Measurements from ENCODE around the gene HM13. TPM values are rescaled to one million over a fixed set of nuclear protein-coding genes. Genes with fewer than 3 reads are reported as not detected.

Gene HM13
- total and polyA plus RNA-seq, 2 of the 13 experiments (the other 11 are each of a cell fraction or from before 2014, with no cell fraction given), result 118 to 243 TPM

DNA sequence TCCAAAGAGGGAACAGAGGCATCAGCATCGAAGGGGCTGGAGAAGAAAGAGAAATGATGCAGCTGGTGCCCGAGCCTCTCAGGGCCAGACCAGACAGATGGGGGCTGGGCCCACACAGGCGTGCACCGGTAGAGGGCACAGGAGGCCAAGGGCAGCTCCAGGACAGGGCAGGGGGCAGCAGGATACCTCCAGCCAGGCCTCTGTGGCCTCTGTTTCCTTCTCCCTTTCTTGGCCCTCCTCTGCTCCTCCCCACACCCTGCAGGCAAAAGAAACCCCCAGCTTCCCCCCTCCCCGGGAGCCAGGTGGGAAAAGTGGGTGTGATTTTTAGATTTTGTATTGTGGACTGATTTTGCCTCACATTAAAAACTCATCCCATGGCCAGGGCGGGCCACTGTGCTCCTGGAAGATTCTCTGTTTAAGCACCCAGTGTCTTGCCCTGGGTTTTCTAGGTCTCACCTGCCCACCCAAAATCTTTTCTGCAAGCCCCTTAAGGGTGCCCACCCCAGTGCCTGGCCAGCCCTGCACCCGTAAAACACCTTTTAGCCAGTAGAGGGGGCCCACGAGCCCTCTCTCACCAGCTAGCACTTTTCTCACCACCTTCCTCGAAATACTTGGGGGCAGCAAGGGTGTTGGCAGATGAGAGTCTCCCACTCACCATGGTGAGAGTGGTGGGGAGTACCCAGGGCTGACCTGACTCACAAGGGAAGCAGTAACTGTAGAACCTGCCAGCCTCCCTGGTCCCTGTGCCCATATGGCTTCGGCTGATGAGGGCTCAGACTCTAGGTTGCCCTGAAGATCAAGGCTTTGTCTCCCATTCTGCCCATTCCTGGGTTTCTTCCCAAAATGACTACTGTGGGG is 55.1 kb downstream of the HM13 start (continued):
- TF ChIP-seq CCAR2 (optimal IDR thresholded peaks at IDR 0.05; ENCODE audit: low read depth, low read length), result peak; percentile 62
- no peak for TF ChIP-seq IKZF1 (IDR thresholded peaks at IDR 0.05)
- TF ChIP-seq ZBTB8A (CRISPR knock-in tag; IDR thresholded peaks at IDR 0.05; ENCODE audit: borderline replicate concordance, low read depth), result 0 out of 2 replicates have a peak, but pooled peaks have one; percentile 65
- TF ChIP-seq NONO (IDR thresholded peaks at IDR 0.05), result no peak
- TF ChIP-seq NONO (CRISPR knock-in tag; conservative IDR thresholded peaks at IDR 0.05), result peak; percentile 40; the same call in 1 of the 2 replicates
- TF ChIP-seq SAFB2 (CRISPR knock-in tag; IDR thresholded peaks at IDR 0.05; ENCODE audit: borderline replicate concordance, low read depth), result no peak; the same call in 1 of the 2 replicates
- TF ChIP-seq RXRB (CRISPR knock-in tag; IDR thresholded peaks at IDR 0.05; ENCODE audit: borderline replicate concordance), result peak; percentile 80
- peak; percentile 89; the same call in 1 of the 2 replicates for TF ChIP-seq ZSCAN29 (CRISPR knock-in tag; conservative IDR thresholded peaks at IDR 0.05)
- TF ChIP-seq ZC3H13 (CRISPR knock-in tag; IDR thresholded peaks at IDR 0.05), result peak; percentile 29; the same call in 1 of the 2 replicates
- TF ChIP-seq ZNF841 (CRISPR knock-in tag; IDR thresholded peaks at IDR 0.05; ENCODE audit: borderline replicate concordance), result no peak
- TF ChIP-seq, protein P1, sequence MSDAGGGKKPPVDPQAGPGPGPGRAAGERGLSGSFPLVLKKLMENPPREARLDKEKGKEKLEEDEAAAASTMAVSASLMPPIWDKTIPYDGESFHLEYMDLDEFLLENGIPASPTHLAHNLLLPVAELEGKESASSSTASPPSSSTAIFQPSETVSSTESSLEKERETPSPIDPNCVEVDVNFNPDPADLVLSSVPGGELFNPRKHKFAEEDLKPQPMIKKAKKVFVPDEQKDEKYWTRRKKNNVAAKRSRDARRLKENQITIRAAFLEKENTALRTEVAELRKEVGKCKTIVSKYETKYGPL (CRISPR knock-in tag; IDR thresholded peaks at IDR 0.05), result 0 out of 2 replicates have a peak, but pooled peaks have one; percentile 43
- TF ChIP-seq ARNT2 (CRISPR knock-in tag; IDR thresholded peaks at IDR 0.05; ENCODE audit: low read depth), result peak; percentile 80
- TF ChIP-seq ZNF572 (CRISPR knock-in tag; IDR thresholded peaks at IDR 0.05), result peak; percentile 99
- peak; percentile 94; the same call in 1 of the 2 replicates for TF ChIP-seq ZNF224 (CRISPR knock-in tag; IDR thresholded peaks at IDR 0.05)
- peak; percentile 57; the same call in 1 of the 2 replicates for TF ChIP-seq KMT2A (CRISPR knock-in tag; IDR thresholded peaks at IDR 0.05)
- TF ChIP-seq, protein P2, sequence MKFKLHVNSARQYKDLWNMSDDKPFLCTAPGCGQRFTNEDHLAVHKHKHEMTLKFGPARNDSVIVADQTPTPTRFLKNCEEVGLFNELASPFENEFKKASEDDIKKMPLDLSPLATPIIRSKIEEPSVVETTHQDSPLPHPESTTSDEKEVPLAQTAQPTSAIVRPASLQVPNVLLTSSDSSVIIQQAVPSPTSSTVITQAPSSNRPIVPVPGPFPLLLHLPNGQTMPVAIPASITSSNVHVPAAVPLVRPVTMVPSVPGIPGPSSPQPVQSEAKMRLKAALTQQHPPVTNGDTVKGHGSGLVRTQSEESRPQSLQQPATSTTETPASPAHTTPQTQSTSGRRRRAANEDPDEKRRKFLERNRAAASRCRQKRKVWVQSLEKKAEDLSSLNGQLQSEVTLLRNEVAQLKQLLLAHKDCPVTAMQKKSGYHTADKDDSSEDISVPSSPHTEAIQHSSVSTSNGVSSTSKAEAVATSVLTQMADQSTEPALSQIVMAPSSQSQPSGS (CRISPR knock-in tag; IDR thresholded peaks at IDR 0.05), result peak; percentile 34; the same call in 1 of the 2 replicates
- peak in 1 of 2 experiments; percentile 52; a peak in 3 of 4 replicates for TF ChIP-seq POLR2A (IDR thresholded peaks at IDR 0.05; ENCODE audit: insufficient read depth in 1 of 2, low read depth in 2 of 2, low read length in 2 of 2)
- no peak for TF ChIP-seq ZNF326 (CRISPR knock-in tag; IDR thresholded peaks at IDR 0.05; ENCODE audit: borderline replicate concordance)
- no peak for TF ChIP-seq ZNF468 (CRISPR knock-in tag; IDR thresholded peaks at IDR 0.05)
- TF ChIP-seq NFKBIZ (CRISPR knock-in tag; IDR thresholded peaks at IDR 0.05), result peak; percentile 17; the same call in 1 of the 2 replicates
- TF ChIP-seq ZNF777 (CRISPR knock-in tag; IDR thresholded peaks at IDR 0.05), result no peak; the same call in 1 of the 2 replicates
- 0 out of 2 replicates have a peak, but pooled peaks have one; percentile 39 for TF ChIP-seq RELA (CRISPR knock-in tag; IDR thresholded peaks at IDR 0.05)
- peak; percentile 59; the same call in 1 of the 2 replicates for TF ChIP-seq YEATS2 (CRISPR knock-in tag; IDR thresholded peaks at IDR 0.05; ENCODE audit: borderline replicate concordance)
- TF ChIP-seq REPIN1 (CRISPR knock-in tag; IDR thresholded peaks at IDR 0.05; ENCODE audit: borderline replicate concordance, low read depth), result peak; percentile 44; the same call in 1 of the 2 replicates
- TF ChIP-seq ZNF766 (CRISPR knock-in tag; IDR thresholded peaks at IDR 0.05; ENCODE audit: borderline replicate concordance), result peak; percentile 44; the same call in 1 of the 2 replicates
- TF ChIP-seq ZFP90 (CRISPR knock-in tag; IDR thresholded peaks at IDR 0.05; ENCODE audit: borderline replicate concordance), result peak; percentile 90
- TF ChIP-seq ZNF644 (CRISPR knock-in tag; IDR thresholded peaks at IDR 0.05; ENCODE audit: low read depth), result no peak

All from HepG2 (cell line).